NCI-H460 (cell line): ENCODE results near the gene SMIM44. TPM values are rescaled to one million over a fixed set of nuclear protein-coding genes. Genes with fewer than 3 reads are reported as not detected.
"Not testable (repeated sequence)": the region's sequence is repeated elsewhere in the genome, so short reads cannot be mapped to it uniquely, and the experiment has no call there.

Source experiments
- DNase-seq: peaks from one replicate; pipeline ENCODE4 v3.0.0-alpha.2; 2016; ENCODE audit warnings: low read depth; ENCODE audit errors: extremely low read depth
- total RNA-seq: library from RNA; depleted of rRNA; stranded (reverse); fragments of >200 nt; shearing (Covaris generic); gene quantifications from 2 replicates; pipeline ENCODE4 v1.2.3, GENCODE V29; 2014

SMIM44 gene
- total RNA-seq, 1 experiment from 2014 or later: not detected

DNA sequence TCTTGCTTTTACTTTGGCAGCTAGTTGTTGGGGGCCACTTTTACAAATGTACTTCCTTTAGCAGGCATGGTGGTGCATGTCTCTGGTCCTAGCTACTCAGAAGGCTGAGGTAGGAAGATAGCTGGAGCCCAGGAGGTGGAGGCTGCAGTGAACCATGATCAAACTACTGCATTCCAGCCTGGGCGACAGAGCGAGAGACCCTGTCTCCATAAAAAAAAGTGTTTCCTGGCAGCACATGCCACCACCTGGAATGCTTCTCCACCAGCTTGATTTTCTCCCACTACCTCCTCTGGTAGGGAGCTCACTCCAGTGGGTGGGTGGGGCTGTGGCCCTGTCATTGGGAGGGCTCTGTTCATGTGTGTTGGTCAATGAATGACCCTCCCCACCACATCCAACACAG lies 35.4 kb upstream of the SMIM44 start:
- no peak for DNase-seq

DNA sequence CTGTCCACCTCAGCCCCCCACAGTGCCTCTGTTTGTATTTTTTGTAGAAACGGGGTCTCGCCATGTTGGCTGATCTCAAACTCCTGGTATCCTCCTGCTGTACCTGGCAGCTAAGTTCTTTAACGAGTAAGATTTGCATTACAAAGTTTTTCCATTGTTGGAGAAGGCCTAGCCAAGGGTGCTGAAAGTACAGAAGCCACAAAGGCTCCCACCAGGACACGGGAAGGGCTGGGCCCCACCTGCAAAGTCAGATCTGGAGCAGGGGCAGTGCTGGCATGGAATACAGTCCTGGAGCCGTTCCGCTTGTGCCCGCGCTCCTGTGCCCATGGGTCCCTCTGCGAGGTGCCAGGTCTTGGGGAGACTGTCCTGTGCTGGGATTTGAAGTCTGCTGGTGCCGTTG lies 35.0 kb upstream of the SMIM44 start:
- DNase-seq: no peak

DNA sequence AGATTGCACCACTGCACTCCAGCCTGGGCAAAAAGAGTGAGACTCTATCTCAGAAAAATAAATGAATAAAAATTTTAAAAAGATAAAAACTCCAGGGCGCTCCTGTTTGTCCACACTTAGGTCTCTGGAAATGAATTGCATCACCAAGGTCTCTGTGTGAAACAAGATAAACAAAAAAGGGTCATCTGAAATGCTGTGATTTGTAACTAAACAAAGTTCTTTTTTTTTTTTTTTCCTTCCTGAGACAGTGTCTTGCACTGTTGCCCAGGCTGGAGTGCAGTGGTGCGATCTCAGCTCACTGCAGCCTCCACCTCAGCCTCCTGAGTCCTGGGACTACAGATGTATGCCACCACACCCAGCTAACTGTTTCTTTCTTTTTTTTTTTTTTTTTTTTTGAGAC lies 34.4 kb upstream of the SMIM44 start:
- no peak for DNase-seq

- no peak for DNase-seq
Observed at GRCh38 chr19:3516675-3517207, 33.5 kb upstream of the SMIM44 start.

DNA sequence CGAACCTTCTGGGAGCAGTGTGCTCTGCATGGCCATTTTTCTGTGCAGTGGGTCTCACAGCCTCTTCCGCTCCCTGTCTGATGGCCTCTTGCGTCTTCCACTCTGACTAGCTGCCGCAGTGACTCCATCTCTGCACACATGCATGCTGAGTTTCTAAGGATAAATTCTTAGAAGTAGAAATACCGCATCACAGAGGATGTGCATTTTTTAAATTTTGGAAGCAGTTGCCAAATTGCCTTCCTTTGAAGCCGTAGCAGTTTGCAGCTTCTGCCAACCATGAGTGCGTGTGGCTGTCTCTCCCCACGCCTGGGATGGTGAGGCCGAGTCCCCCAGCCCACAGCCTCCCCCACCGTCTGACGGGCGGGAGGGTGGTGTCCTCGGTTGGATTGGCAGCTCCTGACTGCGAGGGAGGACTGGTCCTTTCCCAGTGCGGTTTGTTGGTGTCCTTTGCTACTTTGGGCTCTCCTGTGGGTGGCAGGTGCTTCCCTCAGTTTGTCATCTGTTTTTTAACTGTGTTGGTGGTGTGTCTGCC lies 32.7 kb upstream of the SMIM44 start:
- DNase-seq: no peak

DNA sequence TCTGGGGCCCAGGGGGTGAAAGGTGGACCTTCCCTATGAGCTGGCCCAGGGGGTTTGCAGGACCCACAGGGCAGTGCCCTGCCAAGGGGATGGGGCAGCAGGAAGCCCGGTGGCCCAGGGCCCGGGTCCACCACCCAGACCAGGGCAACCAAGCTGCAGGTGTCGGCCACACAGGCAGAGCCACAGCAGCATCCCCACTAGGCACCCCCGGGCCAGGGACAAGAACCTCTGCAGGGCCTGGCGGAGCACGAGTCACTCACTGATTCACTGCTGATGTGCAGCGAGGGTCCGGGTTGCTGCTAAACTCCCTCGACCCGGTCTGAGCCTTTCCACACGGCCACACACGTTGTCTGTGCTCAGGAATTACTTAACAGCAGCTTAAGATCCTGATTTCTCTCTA lies 31.7 kb upstream of the SMIM44 start:
- DNase-seq: no peak

DNA sequence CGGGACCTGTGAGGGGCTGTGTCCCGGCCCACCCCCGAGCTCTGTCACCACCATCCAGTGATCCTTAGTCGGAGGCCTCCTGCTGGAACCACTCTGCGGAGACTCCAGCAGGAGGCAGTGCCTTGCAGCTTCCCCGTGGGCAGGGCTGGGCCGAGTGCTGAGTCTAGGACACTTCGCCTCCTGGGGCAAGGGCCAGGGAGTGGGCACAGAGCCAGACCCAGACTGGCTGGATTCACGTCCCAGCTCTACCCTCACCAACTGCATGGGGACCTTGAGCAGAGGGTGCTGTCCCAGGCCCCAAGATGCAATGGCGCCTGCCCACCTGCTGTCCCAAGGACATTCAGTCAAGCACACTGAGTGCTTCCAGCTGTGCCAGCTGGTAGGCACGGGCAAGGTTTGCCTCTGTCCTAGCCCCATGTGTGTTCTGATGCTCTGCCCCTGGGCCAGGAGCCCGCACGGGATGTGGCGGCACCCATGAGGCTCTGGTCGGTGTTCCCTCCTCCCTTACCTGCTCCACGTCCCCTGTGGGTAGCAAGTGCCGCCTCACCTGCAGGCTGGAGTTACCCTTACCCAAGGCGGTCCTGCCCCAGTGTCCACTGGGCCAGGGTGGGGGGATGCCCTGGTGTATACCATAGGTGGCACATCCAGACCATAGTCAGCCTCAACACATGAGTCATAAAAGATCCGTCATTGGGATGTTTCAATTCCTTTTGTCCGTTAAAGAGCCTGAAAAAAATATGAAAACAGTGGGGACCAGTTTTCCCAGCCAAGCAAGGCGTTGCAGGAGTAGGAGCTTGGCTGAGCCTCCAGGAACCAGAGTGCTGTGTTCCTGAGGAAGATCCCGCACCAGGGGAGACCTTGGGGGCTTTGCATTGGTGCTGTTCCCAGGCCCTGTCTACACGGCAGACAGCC lies 30.2 kb upstream of the SMIM44 start:
- DNase-seq: no peak

DNA sequence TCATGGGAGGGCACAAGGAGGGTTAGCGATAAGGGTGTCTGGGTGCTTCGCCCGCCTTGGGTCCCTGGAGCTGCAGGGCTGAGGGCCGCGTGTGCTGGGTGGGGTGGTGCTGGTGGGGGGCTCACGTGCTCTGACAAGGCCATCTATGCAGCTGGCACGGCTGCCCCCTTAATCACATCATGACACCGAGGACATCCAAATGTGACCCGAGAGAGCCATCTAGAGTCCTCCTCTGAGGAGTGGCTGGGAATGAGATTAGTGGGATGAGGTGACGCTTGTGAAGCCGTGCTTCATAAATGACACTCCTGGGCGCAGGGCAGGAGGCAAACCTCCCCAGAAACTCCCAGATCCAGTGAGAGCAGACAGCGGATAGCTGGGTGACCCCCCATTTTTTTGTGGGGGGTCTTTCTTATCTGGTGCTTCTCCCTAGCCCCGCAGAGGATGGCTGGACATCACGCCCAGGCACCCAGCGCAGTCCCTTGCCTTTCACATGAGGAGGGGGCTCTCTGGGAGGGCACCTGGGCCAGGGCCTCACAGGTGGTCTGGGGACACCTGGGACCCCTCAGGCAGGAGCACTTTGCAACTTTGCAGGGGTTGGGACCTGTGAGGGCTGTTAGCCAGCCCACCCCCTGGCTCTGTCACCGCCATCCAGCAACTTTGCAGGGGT lies 29.5 kb upstream of the SMIM44 start:
- no peak for DNase-seq

GRCh38 chr19:3511506-3512251 lies 28.4 kb upstream of the SMIM44 start:
- DNase-seq: no peak

GRCh38 chr19:3510727-3511126 lies 27.5 kb upstream of the SMIM44 start:
- no peak for DNase-seq

DNA sequence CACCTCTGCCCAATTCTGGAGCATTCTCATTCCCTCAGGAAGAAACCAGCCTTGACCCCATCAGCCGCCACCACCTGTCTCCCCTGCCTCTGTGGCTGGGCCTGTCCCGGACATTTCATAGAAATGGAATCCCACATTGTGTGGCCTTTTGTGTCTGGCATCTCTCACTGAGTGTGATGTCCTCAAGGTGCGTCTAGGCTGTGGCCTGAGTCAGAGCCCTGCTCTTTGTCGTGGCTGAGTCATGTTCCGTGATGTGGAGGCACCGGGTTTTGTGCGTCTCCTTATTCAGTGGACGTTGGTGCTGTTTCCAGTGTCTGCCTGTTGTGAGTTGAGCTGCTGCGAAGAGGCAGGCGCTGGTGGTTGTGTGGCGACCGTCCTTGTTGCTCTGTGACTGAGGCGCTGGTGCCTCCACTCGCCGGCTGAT lies 26.3 kb upstream of the SMIM44 start:
- no peak for DNase-seq

DNA sequence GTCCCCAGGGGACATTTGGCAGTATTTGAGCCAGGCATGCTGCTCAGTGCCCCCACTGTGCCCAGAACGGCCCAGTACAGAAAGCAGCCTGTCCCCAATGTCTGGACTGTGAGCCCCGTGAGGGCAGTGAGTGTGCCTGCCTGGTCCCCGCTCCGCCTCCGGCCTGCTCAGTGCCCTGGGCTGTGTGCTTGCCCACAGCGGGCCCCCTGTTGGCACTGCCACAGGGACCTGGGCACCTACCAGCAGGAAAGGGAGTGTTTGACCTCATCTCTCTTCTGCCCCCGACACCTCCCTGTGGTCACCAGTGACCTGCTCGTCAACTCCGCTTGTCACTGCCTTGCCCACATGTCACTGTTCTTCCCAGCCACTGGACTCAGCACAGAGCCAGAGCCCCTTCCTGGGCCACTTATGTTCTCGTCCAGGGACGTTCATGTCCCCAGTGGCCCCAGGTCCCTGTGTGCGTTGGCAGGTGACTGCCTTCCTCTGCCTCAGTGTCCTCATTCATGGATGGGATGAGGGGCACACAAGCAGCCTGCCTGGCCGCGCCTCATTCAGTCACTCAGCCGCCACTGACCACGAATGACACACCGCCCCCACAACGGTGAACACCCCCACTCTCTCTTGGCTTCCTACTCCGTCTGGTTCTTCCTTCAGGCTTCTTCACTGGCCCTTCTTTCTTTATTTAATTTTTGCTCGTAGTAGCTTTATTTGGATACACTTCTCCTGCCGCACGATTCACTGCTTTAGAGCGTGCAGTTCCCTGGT lies 25.7 kb upstream of the SMIM44 start:
- DNase-seq: no peak

DNA sequence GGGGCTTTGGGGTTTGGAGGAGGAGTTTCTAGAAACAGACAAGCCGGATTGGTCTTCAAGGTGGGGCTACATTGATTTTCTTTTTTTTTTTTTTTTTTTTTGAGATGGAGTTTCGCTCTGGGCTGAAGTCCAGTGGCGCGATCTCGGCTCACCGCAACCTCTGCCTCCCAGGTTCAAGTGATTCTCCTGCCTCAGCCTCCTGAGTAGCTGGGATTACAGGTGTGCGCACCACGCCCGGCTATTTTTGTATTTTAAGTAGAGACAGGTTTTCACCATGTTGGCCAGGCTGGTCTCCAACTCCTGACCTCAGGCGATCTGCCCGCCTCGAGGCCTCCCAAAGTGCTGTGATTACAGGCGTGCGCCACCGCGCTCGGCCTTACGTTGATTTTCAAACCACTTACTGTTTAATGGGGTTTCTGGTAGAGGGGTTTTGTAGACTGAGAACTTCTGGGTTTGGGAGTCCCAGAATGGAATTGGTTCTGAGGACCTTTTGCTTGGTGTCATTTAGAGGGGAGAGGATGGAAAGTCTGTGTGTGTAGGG lies 24.9 kb upstream of the SMIM44 start:
- DNase-seq: not testable (repeated sequence)

DNA sequence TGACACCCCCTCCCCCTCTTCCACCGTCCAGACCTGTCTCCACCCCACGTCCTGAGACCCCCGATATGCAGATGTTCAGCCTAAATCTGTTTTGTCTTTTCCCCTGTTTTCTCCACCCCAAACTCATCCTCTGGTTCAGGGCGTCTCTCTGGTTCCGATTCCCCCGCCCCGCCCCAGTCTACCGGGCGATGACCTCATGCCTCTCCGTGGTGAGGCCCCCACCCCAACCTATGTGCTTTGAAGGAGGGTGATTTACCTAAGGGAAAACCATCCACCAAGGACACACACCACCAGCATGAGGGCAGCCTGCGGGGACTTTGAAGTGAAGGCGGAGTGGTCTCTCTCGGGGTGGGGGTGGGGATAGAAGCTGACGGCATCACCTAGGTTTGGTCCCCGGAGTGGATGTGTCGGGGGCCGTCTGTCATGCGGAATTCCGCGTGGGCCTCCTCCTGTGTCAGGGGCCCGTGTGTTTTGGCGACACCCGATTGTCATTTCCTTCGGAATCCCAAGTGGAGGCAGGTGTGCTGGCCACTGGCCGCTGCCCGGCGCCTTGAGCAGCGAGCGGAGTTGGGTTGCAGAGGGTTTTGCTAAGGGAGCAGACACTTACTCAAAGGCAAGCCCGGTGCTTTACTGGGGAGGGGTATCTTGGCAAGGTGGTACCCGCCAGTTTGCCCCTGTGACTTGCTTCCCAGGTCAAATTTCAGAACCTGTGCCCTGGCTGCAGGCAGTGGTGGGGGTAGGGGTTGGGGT lies 24.3 kb upstream of the SMIM44 start:
- no peak for DNase-seq

- no peak for DNase-seq
Observed at GRCh38 chr19:3506384-3507340, 23.4 kb upstream of the SMIM44 start.

GRCh38 chr19:3505598-3506383 lies 22.6 kb upstream of the SMIM44 start, which contains the start of gene FZR1:
Gene FZR1, plus strand, starts transcription at chr19:3506311. Its CDS starts 16,679 bp downstream, at chr19:3522990.
- peak; percentile 96 for DNase-seq

DNA sequence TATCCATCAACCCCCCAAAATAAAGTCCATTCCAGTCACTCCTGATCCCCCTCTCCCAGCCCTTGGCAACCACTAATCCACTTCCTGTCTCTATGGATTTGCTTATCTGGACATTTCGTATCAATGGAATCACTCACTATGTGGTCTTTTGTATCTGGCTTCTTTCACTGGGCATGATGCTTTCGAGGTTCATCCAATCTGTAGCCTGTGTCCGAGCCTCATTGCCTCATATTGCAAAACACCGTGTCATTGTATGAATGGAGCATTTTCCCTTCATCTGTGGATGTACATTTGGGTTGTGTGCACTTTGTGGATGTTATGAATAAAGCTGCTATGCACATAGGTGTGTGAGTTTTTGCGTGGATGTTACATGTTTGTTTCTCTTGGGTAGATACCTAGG lies 21.5 kb upstream of the SMIM44 start:
- DNase-seq: no peak
